Skeletal muscle tissue (tissue), 5 donors: ENCODE data around the gene KIF1B. TPM values are rescaled to one million over a fixed set of nuclear protein-coding genes. Genes with fewer than 3 reads are reported as not detected.
"Not testable (repeated sequence)": the region's sequence is repeated elsewhere in the genome, so short reads cannot be mapped to it uniquely, and the experiment has no call there.

Source experiments
- H3K27ac ChIP-seq: one replicate; pipeline ENCODE4 v1.7.0; 2013; ENCODE audit warnings: mild to moderate bottlenecking, low read depth, low read length, inconsistent platforms
- H3K27me3 ChIP-seq, 3 donors: one replicate each; pipeline ENCODE4 v1.7.0; 2013; ENCODE audit warnings: low read length in 3 of 3; ENCODE audit not compliant: control insufficient read depth in 3 of 3, insufficient read depth in 3 of 3
- H3K36me3 ChIP-seq, 3 donors: one replicate each; pipeline ENCODE4 v1.7.0; 2013; ENCODE audit warnings: low read length in 3 of 3; ENCODE audit not compliant: control insufficient read depth in 3 of 3, insufficient read depth in 3 of 3
- H3K4me1 ChIP-seq, 3 donors: one replicate each; pipeline ENCODE4 v1.7.0; 2013; ENCODE audit warnings: low read length in 3 of 3, mild to moderate bottlenecking in 3 of 3; ENCODE audit not compliant: control insufficient read depth in 3 of 3, insufficient read depth in 3 of 3
- H3K4me3 ChIP-seq, 3 donors: one replicate each; pipeline ENCODE4 v1.7.0; 2013; ENCODE audit warnings: low read length in 3 of 3
- H3K9ac ChIP-seq, 3 donors: one replicate each; pipeline ENCODE4 v1.7.0; 2013; ENCODE audit warnings: low read length in 3 of 3, mild to moderate bottlenecking in 3 of 3, moderate library complexity in 2 of 3, low read depth in 1 of 3
- H3K9me3 ChIP-seq, 3 donors: one replicate each; pipeline ENCODE4 v1.7.0; 2013; ENCODE audit warnings: low read length in 3 of 3; ENCODE audit not compliant: control insufficient read depth in 3 of 3
- small RNA-seq: library from RNA; depleted of rRNA; stranded (forward); fragments of <200 nt; gene quantifications from one replicate; pipeline ENCODE3, GENCODE V24; 2014
- total RNA-seq: library from RNA; depleted of rRNA; stranded (reverse); fragments of >200 nt; gene quantifications from one replicate; pipeline ENCODE4 v1.2.3, GENCODE V29; 2014
- donor health status: Osteomylitis.

KIF1B gene
- total RNA-seq, 1 donor from 2014 or later: 127 TPM

DNA sequence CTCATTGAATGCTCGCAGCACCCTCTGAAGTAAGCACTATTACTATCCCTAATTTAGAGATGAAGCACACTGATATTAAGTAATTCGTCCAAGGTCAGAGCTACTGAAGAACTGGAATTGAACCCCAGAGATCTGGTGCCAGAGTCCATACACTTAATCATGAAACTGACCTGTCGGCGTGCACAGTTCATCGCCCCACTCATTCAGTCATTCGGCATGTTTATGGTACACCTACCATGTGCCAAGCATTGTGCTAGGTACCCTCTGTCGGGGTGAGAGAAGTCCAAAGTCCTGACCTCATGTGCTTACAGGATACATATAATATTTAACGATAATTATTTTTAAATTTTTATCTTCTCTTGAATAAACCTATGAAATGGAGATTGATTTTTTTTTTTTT lies 214.3 kb downstream of the KIF1B start:
- Histone ChIP-seq H3K4me1 (peaks cover under 1 to 4% (median 3%) of the 10 kb centered on the region in 3 donors), H3K9me3 (no peaks in the 10 kb centered on the region), H3K27ac (no peak overlapping the region), H3K27me3 (peaks cover 0 to 7% (median 7%) of the 10 kb centered on the region in 3 donors), H3K4me3 (no peak overlapping the region), H3K9ac (no peak overlapping the region), H3K36me3 (peaks cover 8 to 12% (median 8%) of the 10 kb centered on the region in 3 donors)

DNA sequence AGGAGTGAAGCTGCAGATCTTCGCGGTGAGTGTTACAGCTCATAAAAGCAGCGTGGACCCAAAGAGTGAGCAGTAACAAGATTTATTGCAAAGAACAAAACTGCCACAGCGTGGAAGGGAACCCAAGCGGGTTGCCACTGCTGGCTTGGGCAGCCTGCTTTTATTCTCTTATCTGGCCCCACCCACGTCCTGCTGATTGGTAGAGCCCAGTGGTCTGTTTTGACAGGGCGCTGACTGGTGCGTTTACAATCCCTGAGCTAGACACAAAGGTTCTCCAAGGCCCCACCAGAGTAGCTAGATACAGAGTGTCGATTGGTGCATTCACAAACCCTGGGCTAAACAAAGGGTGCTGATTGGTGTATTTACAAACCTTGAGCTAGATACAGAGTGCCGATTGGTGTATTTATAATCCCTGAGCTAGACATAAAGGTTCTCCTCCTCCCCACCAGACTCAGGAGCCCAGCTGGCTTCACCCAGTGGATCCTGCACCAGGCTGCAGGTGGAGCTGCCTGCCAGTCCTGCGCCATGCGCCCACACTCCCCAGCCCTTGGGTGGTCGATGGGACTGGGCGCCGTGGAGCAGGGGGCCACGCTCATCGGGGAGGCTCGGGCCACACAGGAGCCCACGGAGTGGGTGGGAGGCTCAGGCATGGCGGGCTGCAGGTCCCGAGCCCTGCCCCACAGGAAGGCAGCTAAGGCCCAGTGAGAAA lies 215.6 kb downstream of the KIF1B start:
- H3K4me3 ChIP-seq, H3K36me3 ChIP-seq, H3K27ac ChIP-seq, H3K27me3 ChIP-seq, H3K9ac ChIP-seq, H3K9me3 ChIP-seq: not testable (repeated sequence)
- peaks cover 11 to 14% (median 12%) of the 10 kb centered on the region in 3 donors for H3K4me1 ChIP-seq

DNA sequence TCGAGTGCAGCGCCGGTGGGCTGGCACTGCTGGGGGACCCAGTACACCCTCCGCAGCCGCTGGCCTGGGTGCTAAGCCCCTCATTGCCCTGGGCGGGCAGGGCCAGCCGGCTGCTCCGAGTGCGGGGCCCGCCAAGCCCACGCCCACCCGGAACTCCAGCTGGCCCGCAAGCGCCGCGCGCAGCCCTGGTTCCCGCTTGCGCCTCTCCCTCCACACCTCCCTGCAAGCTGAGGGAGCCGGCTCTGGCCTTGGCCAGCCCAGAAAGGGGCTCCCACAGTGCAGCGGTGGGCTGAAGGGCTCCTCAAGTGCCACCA lies 216.1 kb downstream of the KIF1B start:
- H3K9ac ChIP-seq, H3K4me3 ChIP-seq, H3K36me3 ChIP-seq, H3K9me3 ChIP-seq, H3K27ac ChIP-seq, H3K27me3 ChIP-seq: not testable (repeated sequence)
- H3K4me1 ChIP-seq: peaks cover 16 to 19% (median 17%) of the 10 kb centered on the region in 3 donors

DNA sequence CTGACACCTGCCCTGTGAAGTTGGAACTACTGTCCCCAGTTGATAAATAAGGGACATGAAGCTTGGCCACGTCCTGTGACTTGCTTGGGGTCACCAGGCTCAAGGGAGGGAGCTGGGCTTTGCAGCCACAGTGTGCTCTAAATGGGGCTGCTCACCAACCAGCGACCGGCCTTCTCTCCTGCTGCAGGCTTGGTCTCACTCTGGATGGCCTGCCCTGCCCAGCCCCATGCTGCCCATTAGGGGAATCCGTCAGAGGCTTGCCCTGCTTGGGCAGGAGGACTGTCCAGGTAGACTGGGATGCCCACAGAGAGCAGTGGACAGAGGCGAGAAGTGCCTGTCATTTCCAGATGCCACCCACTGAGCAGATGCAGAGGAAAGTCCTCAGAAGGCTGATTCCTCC lies 218.6 kb downstream of the KIF1B start:
- Histone ChIP-seq H3K27ac (no peak overlapping the region), H3K9ac (peak overlapping the region in 1 of 3 donors; percentile 25), H3K4me3 (no peak overlapping the region), H3K9me3 (no peaks in the 10 kb centered on the region), H3K4me1 (peaks cover 16 to 21% (median 17%) of the 10 kb centered on the region in 3 donors), H3K27me3 (peaks cover 0 to 7% (median 3%) of the 10 kb centered on the region in 3 donors), H3K36me3 (no peaks in the 10 kb centered on the region)

DNA sequence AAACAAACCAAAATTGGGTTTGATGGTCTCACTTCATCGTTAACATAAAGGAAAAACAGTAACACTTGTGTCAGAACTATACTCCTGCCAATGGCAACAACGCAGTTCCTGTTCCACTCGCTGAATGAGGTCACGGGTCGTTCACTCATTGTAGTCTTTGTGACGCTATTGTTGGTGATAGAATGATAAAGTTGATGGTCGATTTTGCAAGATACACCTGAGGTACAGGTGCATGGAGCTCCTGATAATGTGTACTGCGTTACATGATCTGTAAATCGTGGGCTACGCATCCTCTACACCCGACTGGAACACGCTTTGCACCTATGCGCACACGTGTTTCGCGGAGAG lies 219.5 kb downstream of the KIF1B start:
- Histone ChIP-seq H3K9ac (peak overlapping the region; percentile 45 to 78 (median 50)), H3K4me1 (peaks cover 15 to 21% (median 17%) of the 10 kb centered on the region in 3 donors), H3K9me3 (no peaks in the 10 kb centered on the region), H3K4me3 (peak overlapping the region; percentile 57 to 96 (median 96)), H3K27me3 (no peaks in the 10 kb centered on the region), H3K36me3 (no peaks in the 10 kb centered on the region), H3K27ac (no peak overlapping the region)

DNA sequence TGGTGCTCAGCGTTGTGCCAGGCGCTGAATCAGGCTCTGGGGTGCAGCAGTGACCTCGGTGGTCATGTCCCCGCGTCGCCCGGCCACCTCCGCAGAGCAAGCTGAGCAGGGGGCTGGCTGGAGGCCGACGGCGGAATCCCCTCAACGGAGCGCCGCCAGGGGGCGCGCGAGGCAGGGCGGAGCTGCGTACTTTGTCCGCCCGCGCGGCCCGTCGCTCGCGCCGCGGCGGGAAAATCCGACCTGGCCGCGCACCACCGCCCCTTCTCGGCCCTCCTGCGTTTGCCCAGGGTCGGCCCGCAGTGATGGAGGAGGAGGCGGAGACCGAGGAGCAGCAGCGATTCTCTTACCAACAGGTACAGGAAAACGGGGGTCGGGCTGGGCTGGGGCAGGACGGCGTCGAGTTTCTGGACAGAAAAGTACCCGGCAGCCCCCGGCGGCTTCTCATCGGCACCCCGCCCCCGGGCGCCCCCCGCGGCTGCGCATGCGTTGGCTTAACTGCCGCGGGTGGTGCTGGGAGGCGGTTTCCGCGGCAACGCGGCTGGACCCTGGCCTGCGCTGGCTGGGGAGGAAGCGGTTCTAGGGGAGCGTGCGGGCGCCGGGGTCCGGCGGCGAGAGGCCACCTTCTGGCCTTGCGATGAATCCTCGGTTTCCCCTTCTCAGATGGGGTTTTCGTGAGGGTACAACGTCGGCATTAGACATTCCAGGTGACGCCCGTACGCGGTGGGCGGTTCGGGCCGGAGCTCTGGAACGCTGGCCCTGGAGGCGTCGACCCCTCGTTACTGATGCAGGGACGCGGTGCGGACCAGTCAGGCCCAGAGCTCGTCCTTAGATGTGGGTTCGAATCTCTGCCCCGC lies 220.1 kb downstream of the KIF1B start, which contains the start of gene CENPS:
TSS of gene CENPS (plus strand) at position 218 of the 854 bp plus-strand sequence. CDS start at position 303, 85 bp downstream.
- Histone ChIP-seq H3K27me3 (no peaks in the 10 kb centered on the region), H3K4me3 (peak within 1 kb of the TSS; percentile 89 to 96 (median 96)), H3K4me1 (peaks cover 15 to 21% (median 17%) of the 10 kb centered on the region in 3 donors), H3K9ac (peak within 1 kb of the TSS; percentile 78 to 86 (median 79)), H3K36me3 (no peaks in the 10 kb centered on the region), H3K9me3 (no peaks in the 10 kb centered on the region), H3K27ac (peak within 1 kb of the TSS; percentile 47)

Small RNA genes lying within 50 kb of the gene (small RNA-seq; reads per million reads assigned to genes)
- gene MIR1273D: not detected
- not detected for gene RNU6-37P
- not detected for gene RNU6-828P

Other genes starting within 250 kb of the KIF1B start
- 11.0 TPM for gene RBP7, start 213.3 kb upstream of the KIF1B start, total RNA-seq
- 25.1 TPM for gene UBE4B, start 177.6 kb upstream of the KIF1B start, total RNA-seq
- gene PGD, start 188.5 kb downstream of the KIF1B start, total RNA-seq: 59.5 TPM
- gene CENPS, start 219.9 kb downstream of the KIF1B start, total RNA-seq: 2.6 TPM
- gene CORT, start 239.5 kb downstream of the KIF1B start, total RNA-seq: 0.52 TPM